Hematopoietic multipotent progenitor cell treated with erythropoietin and hydrocortisone succinate and interleukin-3 and kit ligand, for 6 days (in vitro differentiated cells): ENCODE data around the gene TBC1D30.
A peak's percentile ranks its signal among the peaks of the same experiment; 100 is the strongest.

Experiments used
- DNase-seq: peaks from one replicate; pipeline ENCODE4 v3.0.0-alpha.2; 2015

Gene TBC1D30

GRCh38 chr12:64912516-64913255 lies 88.2 kb downstream of the TBC1D30 start:
- no peak for DNase-seq

- DNase-seq, result no peak
Measured at GRCh38 chr12:64915242-64915641, 90.8 kb downstream of the TBC1D30 start.

GRCh38 chr12:64916411-64917261 lies 92.2 kb downstream of the TBC1D30 start:
- DNase-seq, result no peak

GRCh38 chr12:64918344-64918743 lies 93.9 kb downstream of the TBC1D30 start:
- DNase-seq, result no peak

- DNase-seq, result no peak
Measured at GRCh38 chr12:64918801-64919200, 94.4 kb downstream of the TBC1D30 start.

GRCh38 chr12:64922853-64923252 lies 98.4 kb downstream of the TBC1D30 start:
- no peak for DNase-seq

GRCh38 chr12:64923536-64923935 lies 99.1 kb downstream of the TBC1D30 start:
- peak; percentile 3 for DNase-seq
